GM18502 (cell line): ENCODE results near the gene ZCRB1.
"Not testable (repeated sequence)": the region's sequence is repeated elsewhere in the genome, so short reads cannot be mapped to it uniquely, and the experiment has no call there.

Source experiments
- ATAC-seq: cut with Tn5 transposase; IDR thresholded peaks from one replicate; pipeline ENCODE4 v1.9.1; 2021; ENCODE audit warnings: mild to moderate bottlenecking; ENCODE audit not compliant: unreplicated experiment, poor library complexity

ZCRB1 gene

DNA sequence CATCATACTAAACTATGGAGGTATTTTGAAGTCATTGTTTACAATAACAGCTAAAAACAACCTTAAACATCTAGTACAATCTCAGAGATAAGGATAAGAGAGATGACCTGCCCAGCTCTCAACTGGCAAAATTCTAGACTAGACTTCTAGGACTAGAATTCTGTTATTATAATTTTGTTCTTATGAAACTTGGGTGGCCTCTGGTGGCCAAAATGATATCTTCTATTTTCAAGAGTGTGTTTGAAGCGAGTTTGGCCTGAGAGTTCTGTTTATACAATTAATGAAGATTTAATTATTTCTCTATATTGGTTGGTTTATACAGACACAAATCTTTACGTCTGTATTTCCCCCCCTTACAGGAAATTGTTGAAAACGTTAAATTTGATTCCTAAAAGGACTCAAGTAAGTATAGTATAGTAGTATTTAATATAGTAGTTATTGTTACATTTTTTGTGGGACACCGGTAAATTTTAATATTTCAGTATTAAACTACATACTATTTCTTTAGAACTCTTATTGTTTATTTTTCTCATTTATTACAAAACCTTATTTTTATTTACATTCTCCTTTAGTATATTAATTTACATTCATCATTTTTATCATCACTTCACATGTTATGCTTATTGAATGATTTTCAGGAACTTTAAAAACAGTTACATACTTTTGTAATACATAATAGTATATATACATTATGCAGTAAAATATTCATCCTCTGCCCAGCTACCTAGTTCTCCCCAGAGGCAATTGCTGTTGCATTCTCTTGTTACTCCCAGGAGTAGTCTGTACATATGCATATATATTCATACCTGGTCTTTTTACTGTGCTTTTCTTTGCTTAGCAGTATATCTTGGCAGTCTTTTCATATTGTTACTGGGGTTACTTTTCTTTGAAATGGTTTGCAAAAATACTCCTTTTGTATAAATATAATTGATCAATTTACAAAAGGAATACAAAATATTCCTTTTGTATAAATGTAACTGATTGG is 6.7 kb upstream of the ZCRB1 start:
- peak; percentile 86 for ATAC-seq

DNA sequence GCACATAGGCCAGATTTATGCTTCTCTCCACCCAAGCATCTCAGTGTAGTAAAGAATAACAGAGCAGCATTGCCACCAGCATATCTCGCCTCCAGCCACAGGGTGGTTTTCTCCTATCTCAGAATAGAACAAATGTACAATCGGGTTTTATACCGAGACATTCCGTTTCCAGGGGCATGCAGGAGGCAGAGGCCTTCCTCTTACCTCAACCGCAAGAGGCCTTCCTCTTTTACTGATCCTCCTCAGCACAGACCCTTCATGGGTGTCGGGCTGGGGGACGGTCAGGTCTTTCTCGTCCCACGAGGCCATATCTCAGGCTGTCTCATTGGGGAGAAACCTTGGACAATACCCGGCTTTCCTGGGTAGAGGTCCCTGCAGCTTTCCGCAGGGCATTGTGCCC is 4.2 kb upstream of the ZCRB1 start:
- not testable (repeated sequence) for ATAC-seq

DNA sequence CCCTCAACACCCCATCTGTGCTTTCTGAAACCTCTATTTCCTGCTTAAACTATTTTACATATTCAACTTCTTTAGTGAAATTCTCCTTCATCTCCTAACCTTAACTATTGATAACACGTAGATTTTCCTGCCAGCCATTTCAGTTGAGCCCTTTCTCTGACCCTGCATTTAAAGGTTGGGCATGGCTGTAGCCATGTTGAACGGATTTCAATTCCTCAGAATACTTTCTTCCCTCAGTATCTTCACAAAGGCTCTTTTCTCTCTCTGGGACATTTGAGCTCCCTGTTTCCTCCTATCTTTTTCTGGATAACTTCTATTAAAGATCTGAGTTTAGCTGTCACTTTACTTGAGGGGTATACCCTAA is 1.3 kb upstream of the ZCRB1 start:
- ATAC-seq = no peak

DNA sequence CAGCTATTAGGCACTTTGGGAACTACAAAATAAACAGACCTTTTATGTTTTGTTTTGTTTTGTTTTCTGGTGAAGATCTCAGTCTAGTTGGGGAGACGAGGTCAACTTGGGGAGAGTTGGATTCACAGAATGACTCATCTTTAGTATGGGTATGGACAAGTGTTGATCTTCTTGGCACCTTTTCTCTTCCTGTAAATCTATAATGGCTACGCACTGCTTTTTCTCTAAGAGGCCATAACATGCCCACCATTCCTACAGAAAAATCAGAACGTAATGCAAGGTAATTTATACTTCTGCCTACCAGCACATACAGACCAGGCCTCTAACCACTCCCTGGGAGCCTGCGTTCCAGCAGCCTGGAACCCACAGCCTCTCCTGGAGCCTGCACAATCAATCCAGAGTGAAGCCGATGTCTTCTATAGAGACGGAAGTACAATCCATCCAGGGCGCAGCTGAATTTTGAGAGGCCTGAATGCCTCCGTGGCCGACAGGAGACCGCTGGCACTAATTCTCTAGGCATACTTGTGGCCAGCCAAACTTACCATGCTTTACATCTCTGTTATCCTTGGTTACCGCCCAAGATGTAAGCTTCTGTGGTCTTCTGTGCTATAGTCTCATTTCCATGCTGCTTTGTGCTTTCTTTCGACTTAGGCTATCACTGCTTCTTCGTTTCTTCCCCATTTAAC is 790 bp upstream of the ZCRB1 start:
- peak; percentile 26 for ATAC-seq

DNA sequence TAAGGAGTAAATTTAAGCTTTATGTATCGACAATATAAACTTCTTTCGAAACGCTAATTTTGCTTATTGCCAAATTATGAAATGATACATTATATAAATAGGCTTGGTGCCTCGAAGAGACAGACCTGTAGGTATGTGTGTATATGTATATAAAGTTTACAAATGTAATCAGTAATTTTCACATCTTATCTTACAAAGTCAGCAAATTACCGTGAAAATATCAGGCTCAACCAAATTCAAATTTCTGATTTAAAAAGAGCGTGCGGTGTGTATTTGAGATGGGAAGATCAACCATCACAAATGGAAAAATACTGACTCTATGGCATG is 605 bp downstream of the ZCRB1 start:
- no peak for ATAC-seq

DNA sequence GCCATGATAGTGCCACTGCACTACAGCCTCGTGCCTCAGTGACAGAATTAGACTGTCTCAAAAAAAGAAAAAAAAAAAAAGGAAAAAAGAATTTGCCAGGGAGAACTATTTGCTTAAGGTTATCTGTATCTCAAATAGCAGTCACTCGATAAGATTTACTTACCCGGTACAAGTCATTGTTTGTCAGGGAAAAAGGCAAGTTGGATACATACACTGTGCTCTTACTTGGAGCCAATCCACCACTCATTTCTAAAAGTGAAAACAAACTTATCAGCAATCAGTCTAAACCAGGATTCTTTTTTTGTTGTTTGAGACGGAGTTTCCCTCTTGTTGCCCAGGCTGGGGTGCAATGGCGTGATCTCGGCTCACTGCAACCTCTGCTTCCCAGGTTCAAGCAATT is 2.0 kb downstream of the ZCRB1 start:
- no peak for ATAC-seq

DNA sequence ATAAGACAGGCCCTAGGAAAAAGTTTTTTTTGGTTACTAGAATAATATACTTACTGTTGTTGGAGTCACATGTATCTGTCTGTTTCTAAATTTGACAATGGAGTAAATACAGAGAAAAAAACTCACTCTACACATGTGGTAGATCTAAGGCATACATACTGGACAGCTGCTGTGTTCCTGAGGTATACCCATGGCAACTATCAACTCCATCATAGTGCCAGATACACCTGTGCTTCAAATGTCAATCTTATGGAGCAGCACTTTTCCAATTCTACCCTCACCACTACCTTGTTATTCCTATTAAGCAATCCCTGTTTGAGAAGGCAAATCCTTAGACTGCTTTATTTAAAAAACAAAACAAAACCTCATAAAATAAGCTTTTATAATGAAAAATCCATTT is 3.3 kb downstream of the ZCRB1 start:
- ATAC-seq = no peak

DNA sequence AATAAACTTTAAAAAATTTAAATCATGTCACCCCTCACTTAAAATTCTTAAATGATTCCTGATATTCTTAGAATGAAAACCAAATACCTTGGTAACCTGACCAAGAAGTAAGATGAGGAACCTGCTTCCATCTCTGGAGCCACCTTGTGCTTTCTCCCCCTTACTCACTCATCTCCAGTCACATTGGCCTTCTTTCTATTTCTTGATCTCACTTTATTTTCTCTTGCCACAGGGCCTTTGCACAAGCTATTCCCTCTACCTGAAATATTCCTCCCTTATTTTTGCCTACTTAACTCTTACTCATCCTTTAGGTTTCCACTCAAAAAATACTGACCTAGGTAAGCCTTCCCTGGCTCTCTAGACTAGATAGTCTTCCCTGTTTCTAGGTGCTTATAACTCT is 5.1 kb downstream of the ZCRB1 start:
- no peak for ATAC-seq

DNA sequence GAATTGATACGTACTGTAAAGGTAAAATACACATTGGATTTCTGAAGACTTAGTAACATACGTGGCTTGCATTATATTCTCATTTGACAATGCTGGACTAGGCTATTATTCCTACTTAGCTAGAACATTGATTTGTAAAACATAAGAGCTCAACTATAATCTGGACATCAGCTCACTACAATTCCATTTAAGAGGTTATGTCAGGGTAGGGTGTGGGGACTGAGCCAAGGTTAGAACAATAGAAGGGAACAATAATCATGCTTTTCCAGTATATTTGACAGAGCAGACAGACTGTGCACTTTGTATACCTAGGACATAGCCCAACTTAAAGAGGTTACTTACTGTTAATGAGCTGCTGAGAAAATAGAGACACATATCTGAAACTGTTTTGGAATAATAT is 10.8 kb downstream of the ZCRB1 start:
- no peak for ATAC-seq

DNA sequence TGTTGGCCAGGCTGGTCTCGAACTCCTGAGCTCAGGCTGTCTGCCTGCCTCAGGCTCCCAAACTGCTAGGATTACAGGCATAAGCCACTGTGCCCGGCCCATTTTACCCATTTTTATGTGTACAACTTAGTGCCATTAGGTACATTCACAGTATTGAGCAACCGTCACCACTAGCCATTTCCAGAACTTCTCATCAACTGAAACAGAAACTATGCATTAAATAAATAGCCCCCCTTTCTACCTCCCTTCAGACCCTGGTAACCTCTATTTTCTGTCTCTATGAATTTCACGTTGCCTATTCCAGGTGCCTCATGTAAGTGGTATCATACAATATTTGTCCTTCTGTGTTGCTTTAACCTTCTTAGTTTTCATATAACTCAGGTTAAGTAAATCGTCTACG is 15.9 kb downstream of the ZCRB1 start:
- ATAC-seq = no peak

DNA sequence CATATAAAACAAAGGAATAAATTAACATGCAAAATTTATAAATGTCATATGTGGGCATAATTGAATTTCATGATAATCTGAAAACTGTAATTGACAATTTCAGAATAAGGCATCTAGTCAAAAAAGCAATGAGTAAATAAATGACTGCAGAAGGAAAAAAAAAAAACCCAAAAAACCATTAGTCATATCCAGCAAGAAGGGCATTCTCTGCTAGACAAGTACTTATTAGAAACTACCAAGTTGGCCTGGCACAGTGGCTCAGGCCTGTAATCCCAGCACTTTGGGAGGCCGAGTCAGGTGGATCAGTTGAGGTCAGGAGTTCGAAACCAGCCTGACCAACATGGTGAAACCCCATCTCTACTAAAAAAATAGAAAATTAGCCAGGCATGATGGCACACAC is 17.5 kb downstream of the ZCRB1 start:
- no peak for ATAC-seq

DNA sequence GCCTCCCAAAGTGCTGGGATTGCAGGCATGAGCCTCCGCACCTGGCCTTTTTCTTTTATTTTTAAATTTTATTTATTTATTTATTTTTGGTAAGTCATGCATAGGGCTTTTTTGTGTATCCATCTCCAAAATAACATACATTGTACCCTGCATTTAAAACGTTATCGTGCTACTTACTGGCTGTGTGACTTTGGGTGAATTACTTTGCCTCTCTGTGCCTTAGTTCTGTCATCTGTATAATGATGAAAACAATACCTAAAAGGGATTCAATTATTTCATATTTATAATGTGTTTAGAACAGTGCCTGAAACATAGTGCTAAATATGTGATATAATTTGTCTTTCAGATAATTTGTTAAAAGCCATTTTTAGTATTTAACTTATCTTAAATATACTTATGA is 19.6 kb downstream of the ZCRB1 start:
- no peak for ATAC-seq

DNA sequence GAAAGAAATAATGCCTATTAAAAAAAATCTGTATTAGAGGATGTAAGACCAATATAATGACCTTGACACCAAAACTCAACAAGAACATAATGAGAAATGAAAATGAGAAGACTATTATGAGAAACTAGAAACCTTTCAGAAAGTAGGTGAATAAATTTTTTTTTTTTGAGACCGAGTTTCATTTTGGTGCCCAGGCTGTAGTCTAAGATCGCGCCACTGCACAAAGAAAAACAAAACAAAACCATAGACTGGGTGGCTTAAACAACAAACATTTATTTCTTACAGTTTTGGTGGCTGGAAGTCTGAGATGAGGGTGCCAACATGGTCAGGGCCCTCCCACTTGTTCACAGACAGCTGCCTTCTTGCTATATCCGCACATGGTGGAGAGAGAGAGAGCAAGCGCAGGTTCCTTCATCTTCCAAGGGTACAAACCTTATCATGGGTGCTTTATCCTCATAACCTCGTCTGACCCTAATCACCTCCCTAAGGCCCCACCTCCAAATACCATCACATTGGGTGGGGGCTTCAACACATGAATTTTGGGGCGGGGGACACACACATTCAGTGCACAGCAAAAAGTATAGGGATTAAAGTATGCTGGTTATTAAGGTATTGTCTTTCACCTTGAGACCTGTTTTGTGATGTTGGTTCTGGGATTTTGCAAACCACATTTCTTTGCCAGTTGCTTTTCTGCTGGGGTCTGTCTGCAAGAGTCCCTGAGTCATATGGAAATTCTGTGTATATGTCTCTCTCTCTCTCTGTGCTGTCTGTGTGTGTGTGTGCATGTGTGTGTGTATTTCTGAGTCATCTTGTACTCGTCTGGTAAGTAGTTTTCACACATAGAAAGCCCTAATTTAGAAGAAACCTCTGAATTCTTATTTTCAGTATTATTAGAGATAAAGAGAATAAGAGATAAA is 26.2 kb downstream of the ZCRB1 start:
- peak; percentile 87 for ATAC-seq

DNA sequence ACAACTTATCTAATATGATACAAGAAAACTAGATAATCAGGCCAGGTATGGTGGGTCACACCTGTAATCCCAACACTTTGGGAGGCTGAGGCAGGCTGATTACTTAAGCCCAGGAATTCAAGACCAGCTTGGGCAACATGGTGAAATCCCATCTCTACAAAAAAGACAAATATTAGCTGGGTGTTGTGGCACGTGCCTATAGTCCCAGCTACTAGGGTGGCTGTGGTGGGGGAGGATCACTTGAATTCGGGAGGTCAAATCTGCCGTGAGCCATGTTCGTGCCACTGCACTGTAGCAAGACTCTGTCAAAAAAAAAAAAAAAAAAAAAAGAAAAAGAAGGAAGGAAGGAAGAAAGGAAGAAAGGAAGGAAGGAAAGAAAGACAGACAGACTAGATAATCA is 27.0 kb downstream of the ZCRB1 start:
- ATAC-seq = no peak

DNA sequence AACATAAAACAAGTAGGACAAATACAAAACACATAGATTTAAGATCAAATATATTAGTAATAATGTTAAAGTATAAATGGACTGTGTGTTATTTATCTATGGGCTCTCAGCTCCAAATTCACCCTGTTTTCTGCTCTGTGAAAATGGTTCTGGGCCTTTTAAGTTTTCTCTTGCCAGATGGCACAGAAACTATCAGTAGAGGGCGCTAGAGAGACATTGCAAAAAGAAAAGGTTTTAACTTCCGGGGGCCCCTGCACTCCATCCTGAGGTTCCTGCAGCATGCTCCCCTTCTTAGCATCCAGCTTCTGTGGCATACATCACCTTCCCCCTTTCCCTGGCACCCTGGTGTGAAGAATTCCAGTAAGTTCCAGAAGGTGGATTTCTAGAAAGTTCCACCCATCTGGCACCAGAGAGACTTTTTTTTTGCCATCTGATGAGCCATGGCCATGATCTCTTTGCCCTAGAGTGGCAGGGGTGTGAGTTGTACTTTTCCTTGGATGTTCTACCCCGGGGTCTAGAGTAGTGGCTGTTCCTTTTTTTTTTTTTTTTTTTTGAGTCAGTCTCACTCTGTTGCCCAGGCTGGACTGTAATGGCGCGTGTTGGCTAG is 29.3 kb downstream of the ZCRB1 start:
- no peak for ATAC-seq

DNA sequence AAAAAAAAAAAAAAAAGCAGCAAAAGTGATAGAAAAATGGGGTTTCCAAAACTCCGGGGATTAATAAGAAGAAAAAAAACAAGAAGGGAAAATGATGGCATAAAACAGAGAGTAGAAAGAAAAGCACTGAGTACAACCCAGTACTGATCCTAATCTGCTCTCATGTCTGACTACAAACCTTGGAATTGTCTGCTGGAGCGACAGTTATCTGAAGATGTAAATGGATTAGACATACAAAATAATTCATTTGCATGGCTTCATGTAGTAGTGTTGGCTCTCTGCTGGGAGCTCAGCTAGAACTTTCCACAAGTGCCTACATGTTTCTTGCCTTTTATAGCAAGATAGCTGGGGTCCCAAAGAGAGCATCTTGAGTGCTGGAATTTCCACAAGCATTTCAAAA is 34.2 kb downstream of the ZCRB1 start:
- no peak for ATAC-seq

DNA sequence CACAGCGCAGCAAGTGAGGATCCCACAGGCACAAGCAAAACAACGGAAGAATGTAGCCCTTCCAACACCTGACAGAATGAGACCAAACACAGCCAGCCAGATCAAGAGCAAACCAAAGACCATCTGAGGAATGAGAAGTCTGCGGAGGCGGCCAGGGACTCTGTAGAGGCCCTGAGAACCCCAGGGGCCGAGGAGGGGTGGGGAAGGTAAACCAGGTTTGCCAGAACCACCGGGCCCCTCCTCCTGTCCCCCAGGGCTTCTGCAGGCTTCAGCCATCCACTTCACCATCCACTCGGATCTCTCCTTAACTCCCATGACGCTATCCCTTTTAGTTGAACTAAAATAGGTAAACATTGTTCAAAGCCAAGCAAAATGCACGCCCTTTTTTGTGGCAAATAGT is 37.4 kb downstream of the ZCRB1 start:
- ATAC-seq = no peak

DNA sequence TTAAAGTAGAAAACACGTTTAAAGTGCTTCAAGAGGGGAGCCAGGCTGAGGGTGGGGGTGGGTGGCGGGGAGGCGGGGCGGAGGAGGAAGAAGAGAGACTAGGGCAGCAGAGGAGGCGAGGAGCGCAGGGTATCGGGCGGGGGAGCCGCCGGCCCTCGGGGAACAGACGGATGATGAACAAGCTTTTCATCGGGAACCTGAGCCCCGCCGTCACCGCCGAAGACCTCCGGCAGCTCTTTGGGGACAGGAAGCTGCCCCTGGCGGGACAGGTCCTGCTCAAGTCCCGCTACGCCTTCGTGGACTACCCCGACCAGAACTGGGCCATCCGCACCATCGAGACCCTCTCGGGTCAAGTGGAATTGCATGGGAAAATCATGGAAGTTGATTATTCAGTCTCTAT is 39.2 kb downstream of the ZCRB1 start:
- no peak for ATAC-seq

DNA sequence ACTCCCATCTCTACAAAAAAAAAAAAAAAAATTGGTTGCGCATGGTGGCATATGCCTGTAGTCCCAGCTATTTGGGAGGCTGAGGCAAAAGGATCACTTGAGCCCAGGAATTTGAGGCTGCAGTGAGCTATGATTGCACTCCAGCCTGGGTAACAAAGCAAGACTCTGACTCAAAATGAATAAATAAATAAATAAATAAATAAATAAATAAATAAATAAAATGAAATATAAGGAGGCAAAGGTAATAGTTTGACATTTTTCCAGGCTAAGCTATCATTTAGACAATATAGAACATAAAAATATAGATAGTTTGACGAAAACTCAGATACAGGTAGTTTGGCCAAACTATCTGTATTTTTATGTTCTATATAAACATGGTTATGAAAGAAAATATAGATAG is 40.5 kb downstream of the ZCRB1 start:
- ATAC-seq = no peak

DNA sequence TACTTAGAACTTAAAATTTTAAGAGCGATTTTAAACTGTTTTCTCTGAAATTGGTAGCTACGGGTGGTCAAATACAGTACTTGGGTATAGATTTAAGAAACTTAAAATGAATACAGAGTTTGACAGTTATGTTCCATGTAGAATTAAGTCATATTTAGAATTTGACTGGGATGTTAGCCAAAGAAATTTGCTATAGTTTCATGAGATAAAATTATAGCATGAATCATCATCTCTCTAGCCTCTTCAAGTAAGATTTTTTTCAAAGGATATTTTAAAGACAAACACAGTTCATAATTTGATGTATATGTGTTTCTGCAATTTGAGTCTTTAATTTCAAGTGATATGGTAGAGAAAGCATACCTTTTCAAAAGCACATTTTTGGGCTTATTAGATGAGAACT is 41.0 kb downstream of the ZCRB1 start:
- ATAC-seq = no peak

DNA sequence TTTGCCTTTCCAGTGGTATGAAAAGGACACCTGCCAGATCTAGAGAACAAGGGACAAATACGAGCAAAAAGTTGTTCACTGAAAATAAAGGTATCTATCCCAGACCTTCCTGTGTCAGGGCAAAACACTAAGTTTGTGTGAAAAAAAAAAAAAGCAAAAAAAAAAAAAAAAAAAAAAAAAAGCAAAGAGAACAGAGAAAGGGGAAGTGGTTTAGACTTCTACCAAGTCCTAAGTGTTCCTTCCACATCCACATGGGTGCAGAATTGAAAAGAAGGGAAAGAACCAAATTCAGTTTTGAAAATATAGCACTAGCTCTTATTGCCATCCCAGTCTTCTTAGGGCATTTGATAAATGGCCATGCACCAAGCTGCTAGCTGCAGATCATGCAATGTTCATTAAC is 41.7 kb downstream of the ZCRB1 start:
- no peak for ATAC-seq
